ENCODE data around the gene RALGPS1.

Gene RALGPS1

GRCh38 chr9:126933334-126933980 is 18.9 kb downstream of the RALGPS1 start:
- no peak overlapping the region for H3K27ac ChIP-seq
- H3K9me3 ChIP-seq: no peaks in the 10 kb centered on the region
- no peaks in the 10 kb centered on the region for H3K27me3 ChIP-seq
- no peak for TF ChIP-seq CTCF (IDR thresholded peaks at IDR 0.05)
- no peaks in the 10 kb centered on the region for H3K4me1 ChIP-seq (ENCODE audit: control insufficient read depth in 1 of 2, insufficient read depth in 1 of 2, low read depth in 1 of 2, low read length in 1 of 2)
- no peak overlapping the region for H3K4me3 ChIP-seq (ENCODE audit: low read depth in 1 of 2, low read length in 1 of 2)
- no peaks in the 10 kb centered on the region for H3K36me3 ChIP-seq

GRCh38 chr9:126934441-126934840 is 19.9 kb downstream of the RALGPS1 start:
- Histone ChIP-seq H3K9me3 (no peaks in the 10 kb centered on the region), H3K27me3 (no peaks in the 10 kb centered on the region), H3K4me1 (ENCODE audit: control insufficient read depth in 1 of 2, insufficient read depth in 1 of 2, low read depth in 1 of 2, low read length in 1 of 2) (no peaks in the 10 kb centered on the region), H3K4me3 (ENCODE audit: low read depth in 1 of 2, low read length in 1 of 2) (no peak overlapping the region), H3K27ac (no peak overlapping the region), H3K36me3 (no peaks in the 10 kb centered on the region)
- no peak for TF ChIP-seq CTCF (IDR thresholded peaks at IDR 0.05)

- Histone ChIP-seq H3K4me3 (ENCODE audit: low read depth in 1 of 2, low read length in 1 of 2) (no peak overlapping the region), H3K36me3 (no peaks in the 10 kb centered on the region), H3K9me3 (no peaks in the 10 kb centered on the region), H3K4me1 (ENCODE audit: control insufficient read depth in 1 of 2, insufficient read depth in 1 of 2, low read depth in 1 of 2, low read length in 1 of 2) (no peaks in the 10 kb centered on the region), H3K27ac (no peak overlapping the region), H3K27me3 (no peaks in the 10 kb centered on the region)
- TF ChIP-seq CTCF (IDR thresholded peaks at IDR 0.05): no peak
Observed at GRCh38 chr9:126935630-126936029, 21.0 kb downstream of the RALGPS1 start.

- no peak for TF ChIP-seq CTCF (IDR thresholded peaks at IDR 0.05)
- no peak overlapping the region for H3K27ac ChIP-seq
- H3K4me3 ChIP-seq (ENCODE audit: low read depth in 1 of 2, low read length in 1 of 2): no peak overlapping the region
- H3K27me3 ChIP-seq: peaks cover 7% of the 10 kb centered on the region
- H3K9me3 ChIP-seq: no peaks in the 10 kb centered on the region
- no peaks in the 10 kb centered on the region for H3K36me3 ChIP-seq
- no peaks in the 10 kb centered on the region for H3K4me1 ChIP-seq (ENCODE audit: control insufficient read depth in 1 of 2, insufficient read depth in 1 of 2, low read depth in 1 of 2, low read length in 1 of 2)
Observed at GRCh38 chr9:126937444-126937843, 22.9 kb downstream of the RALGPS1 start.

GRCh38 chr9:126938327-126938726 is 23.7 kb downstream of the RALGPS1 start:
- Histone ChIP-seq H3K4me1 (ENCODE audit: control insufficient read depth in 1 of 2, insufficient read depth in 1 of 2, low read depth in 1 of 2, low read length in 1 of 2) (no peaks in the 10 kb centered on the region), H3K9me3 (no peaks in the 10 kb centered on the region), H3K27ac (no peak overlapping the region), H3K27me3 (peaks cover 7% of the 10 kb centered on the region), H3K4me3 (ENCODE audit: low read depth in 1 of 2, low read length in 1 of 2) (no peak overlapping the region), H3K36me3 (no peaks in the 10 kb centered on the region)
- no peak for TF ChIP-seq CTCF (IDR thresholded peaks at IDR 0.05)
